ENCODE results near the gene GLTP.

GLTP gene

DNA sequence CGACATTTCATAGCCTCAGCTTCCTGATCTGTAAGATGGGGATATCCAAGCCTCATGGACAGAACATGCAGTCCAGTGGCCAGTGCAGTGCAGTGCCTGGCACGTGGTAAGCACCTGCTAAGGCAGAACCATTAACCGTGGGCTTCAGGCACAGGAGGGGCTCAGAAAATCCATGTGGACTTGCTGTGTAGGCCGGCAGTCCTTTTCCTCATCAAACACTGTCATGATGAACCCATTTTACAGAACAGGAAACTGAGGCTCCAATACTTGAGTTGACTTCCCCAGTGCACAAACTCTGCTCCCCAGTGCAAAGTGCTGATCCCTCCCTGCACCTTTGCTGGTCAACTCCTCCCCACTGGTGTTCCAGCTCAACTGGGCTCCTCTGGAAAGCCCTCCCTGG is 65.1 kb downstream of the GLTP start:
- no peaks in the 10 kb centered on the region for H3K4me1 ChIP-seq (ENCODE audit: control insufficient read depth, insufficient read depth, low read length)
- H3K9me3 ChIP-seq (ENCODE audit: control insufficient read depth, insufficient read depth, low read length) = no peaks in the 10 kb centered on the region
- H3K9ac ChIP-seq (ENCODE audit: low read depth, low read length) = no peak overlapping the region
- no peak overlapping the region for H3K4me3 ChIP-seq (ENCODE audit: low read depth, low read length)
- H3K36me3 ChIP-seq (ENCODE audit: control insufficient read depth, insufficient read depth, low read length) = peaks cover 7% of the 10 kb centered on the region
- no peaks in the 10 kb centered on the region for H3K27me3 ChIP-seq (ENCODE audit: control insufficient read depth, insufficient read depth, low read length)

- Histone ChIP-seq H3K4me1 (ENCODE audit: control insufficient read depth, insufficient read depth, low read length) (no peaks in the 10 kb centered on the region), H3K9me3 (ENCODE audit: control insufficient read depth, insufficient read depth, low read length) (no peaks in the 10 kb centered on the region), H3K36me3 (ENCODE audit: control insufficient read depth, insufficient read depth, low read length) (peaks cover 7% of the 10 kb centered on the region)
Observed at GRCh38 chr12:109814600-109815150, 65.7 kb downstream of the GLTP start.

DNA sequence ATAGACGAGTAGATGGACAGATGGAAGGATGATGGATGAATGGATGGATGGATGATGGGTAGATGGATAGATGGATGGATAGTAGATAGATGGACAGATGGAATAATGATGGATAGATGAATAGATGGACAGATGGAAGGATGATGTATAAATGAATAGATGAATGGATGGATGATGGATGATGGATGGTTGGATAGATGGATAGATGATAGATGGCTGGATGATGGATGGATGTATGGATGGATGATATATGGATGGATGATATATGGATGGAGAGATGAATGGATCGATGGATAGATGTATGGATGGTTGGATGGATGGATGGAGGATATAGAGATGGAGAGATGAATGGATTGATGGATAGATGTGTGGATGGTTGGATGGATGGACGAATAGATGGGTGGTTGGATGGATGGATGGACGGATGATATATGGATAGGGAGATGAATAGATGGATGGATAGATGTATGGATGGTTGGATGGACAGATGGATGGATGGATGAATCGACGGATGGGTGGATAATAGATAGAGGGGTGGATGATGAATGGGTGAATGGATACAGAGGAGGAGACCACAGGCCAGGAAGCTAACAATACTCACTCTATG is 66.4 kb downstream of the GLTP start:
- no peaks in the 10 kb centered on the region for H3K4me1 ChIP-seq (ENCODE audit: control insufficient read depth, insufficient read depth, low read length)
- H3K4me3 ChIP-seq (ENCODE audit: low read depth, low read length) = no peak overlapping the region
- no peaks in the 10 kb centered on the region for H3K9me3 ChIP-seq (ENCODE audit: control insufficient read depth, insufficient read depth, low read length)
- peaks cover 7% of the 10 kb centered on the region for H3K36me3 ChIP-seq (ENCODE audit: control insufficient read depth, insufficient read depth, low read length)
- H3K27me3 ChIP-seq (ENCODE audit: control insufficient read depth, insufficient read depth, low read length) = no peaks in the 10 kb centered on the region
- H3K9ac ChIP-seq (ENCODE audit: low read depth, low read length) = no peak overlapping the region

More at GRCh38 chr12:109814600-109815150, 65.7 kb downstream of the GLTP start:
- Histone ChIP-seq H3K27me3 (ENCODE audit: control insufficient read depth, insufficient read depth, low read length) (no peaks in the 10 kb centered on the region), H3K9ac (ENCODE audit: low read depth, low read length) (no peak overlapping the region), H3K4me3 (ENCODE audit: low read depth, low read length) (no peak overlapping the region)

GRCh38 chr12:109811624-109811995 is 68.7 kb downstream of the GLTP start:
- H3K27me3 ChIP-seq (ENCODE audit: control insufficient read depth, insufficient read depth, low read length) = no peaks in the 10 kb centered on the region
- no peaks in the 10 kb centered on the region for H3K9me3 ChIP-seq (ENCODE audit: control insufficient read depth, insufficient read depth, low read length)
- peaks cover 7% of the 10 kb centered on the region for H3K36me3 ChIP-seq (ENCODE audit: control insufficient read depth, insufficient read depth, low read length)
- H3K4me3 ChIP-seq (ENCODE audit: low read depth, low read length) = no peak overlapping the region
- no peaks in the 10 kb centered on the region for H3K4me1 ChIP-seq (ENCODE audit: control insufficient read depth, insufficient read depth, low read length)
- peak overlapping the region; percentile 32 for H3K9ac ChIP-seq (ENCODE audit: low read depth, low read length)

DNA sequence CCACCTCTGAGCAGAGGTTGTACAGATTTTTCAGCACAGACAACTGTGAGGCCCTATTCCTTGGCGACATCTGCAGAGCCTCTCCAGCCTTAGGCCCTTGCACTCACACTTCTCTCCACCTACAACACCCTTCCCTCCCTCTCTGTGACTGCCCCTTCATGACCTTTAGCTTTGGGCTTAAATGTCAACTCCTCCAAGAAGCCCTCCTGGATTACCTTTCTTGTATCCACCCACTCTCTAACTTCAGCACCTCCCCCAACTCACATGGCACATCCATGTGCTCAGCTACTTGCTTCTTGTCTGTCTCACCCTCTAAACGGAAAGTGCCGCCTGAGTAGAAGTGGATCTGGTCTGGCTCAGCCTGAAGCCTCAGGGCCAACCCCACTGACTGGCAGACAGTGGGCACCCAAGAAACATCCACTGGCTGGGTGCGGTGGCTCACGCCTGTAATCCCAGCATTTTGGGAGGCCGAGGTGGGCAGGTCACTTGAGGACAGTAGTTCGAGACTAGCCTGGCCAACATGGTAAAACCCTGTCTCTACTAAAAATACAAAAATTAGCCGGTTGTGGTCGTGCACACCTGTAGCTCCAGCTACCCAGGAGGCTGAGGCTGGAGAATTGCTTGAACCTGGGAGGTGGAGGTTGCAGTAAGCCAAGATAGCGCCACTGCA is 69.3 kb downstream of the GLTP start:
- Histone ChIP-seq H3K4me1 (ENCODE audit: control insufficient read depth, insufficient read depth, low read length) (no peaks in the 10 kb centered on the region), H3K4me3 (ENCODE audit: low read depth, low read length) (no peak overlapping the region), H3K9ac (ENCODE audit: low read depth, low read length) (no peak overlapping the region), H3K36me3 (ENCODE audit: control insufficient read depth, insufficient read depth, low read length) (peaks cover 7% of the 10 kb centered on the region), H3K9me3 (ENCODE audit: control insufficient read depth, insufficient read depth, low read length) (no peaks in the 10 kb centered on the region), H3K27me3 (ENCODE audit: control insufficient read depth, insufficient read depth, low read length) (no peaks in the 10 kb centered on the region)

DNA sequence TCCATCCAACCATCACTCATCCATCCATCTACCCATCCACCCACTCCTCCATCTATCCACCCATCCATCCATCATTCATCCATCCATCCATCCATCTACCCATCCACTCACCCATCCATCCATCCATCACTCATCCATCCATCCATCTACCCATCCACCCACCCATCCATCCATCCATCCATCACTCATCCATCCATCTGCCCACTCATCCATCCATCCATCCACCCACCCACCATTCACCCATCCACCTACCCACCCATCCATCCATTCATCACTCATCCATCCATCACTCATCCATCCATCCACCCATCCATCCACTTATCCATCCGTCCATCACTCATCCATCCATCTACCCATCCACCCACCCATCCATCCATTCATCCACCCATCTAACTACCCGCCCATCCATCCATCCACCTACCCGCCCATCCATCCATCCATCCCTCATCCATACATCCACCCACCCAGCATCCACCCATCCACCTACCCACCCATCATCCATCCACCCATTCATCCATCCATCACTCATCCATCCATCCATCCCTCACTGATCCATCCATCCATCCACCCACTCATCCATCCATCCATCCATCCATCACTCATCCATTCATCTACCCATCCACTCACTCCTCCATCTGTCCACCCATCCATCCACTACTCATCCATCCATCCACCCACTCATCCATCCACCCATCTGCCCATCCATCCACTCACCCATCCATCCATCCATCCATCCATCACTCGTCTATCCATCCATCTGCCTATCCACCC is 71.3 kb downstream of the GLTP start:
- Histone ChIP-seq H3K36me3 (ENCODE audit: control insufficient read depth, insufficient read depth, low read length) (peaks cover 5% of the 10 kb centered on the region), H3K9me3 (ENCODE audit: control insufficient read depth, insufficient read depth, low read length) (no peaks in the 10 kb centered on the region), H3K4me1 (ENCODE audit: control insufficient read depth, insufficient read depth, low read length) (no peaks in the 10 kb centered on the region), H3K27me3 (ENCODE audit: control insufficient read depth, insufficient read depth, low read length) (no peaks in the 10 kb centered on the region), H3K4me3 (ENCODE audit: low read depth, low read length) (no peak overlapping the region), H3K9ac (ENCODE audit: low read depth, low read length) (no peak overlapping the region)

DNA sequence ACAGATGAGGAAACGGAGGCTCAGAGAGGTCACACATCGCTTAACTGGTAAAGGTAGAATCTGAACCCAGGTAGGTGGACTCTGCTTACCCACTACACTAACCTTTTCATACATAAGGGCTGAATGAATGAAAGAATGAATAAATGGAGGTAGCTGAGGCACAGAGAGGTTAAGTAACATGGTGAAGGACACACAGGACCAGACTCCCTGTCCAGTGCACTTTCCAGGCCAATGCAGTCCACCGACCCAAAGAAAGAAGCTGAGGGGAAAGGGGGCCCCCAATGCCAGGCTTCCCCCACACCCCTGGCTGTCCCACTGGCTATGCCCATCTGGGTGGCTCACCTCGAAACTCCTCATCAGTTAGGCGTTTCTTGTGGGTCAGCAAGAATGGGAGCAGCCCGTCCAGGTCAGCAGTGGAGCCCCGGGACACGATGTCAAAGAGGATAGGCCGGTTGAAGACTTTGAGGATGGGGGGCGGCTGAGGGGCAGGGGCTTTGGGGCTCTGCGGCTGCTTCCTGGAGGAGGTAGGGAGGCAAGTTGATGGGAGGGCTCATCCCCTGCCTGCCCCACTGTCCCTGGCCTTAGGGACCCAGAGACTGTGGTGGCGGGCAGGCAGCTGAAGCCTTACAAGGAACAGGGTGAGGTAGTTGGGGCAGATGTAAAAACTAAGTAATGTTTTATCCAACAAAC is 72.2 kb downstream of the GLTP start:
- Histone ChIP-seq H3K4me1 (ENCODE audit: control insufficient read depth, insufficient read depth, low read length) (no peaks in the 10 kb centered on the region), H3K27me3 (ENCODE audit: control insufficient read depth, insufficient read depth, low read length) (no peaks in the 10 kb centered on the region), H3K9ac (ENCODE audit: low read depth, low read length) (no peak overlapping the region), H3K4me3 (ENCODE audit: low read depth, low read length) (no peak overlapping the region), H3K9me3 (ENCODE audit: control insufficient read depth, insufficient read depth, low read length) (no peaks in the 10 kb centered on the region), H3K36me3 (ENCODE audit: control insufficient read depth, insufficient read depth, low read length) (no peaks in the 10 kb centered on the region)

DNA sequence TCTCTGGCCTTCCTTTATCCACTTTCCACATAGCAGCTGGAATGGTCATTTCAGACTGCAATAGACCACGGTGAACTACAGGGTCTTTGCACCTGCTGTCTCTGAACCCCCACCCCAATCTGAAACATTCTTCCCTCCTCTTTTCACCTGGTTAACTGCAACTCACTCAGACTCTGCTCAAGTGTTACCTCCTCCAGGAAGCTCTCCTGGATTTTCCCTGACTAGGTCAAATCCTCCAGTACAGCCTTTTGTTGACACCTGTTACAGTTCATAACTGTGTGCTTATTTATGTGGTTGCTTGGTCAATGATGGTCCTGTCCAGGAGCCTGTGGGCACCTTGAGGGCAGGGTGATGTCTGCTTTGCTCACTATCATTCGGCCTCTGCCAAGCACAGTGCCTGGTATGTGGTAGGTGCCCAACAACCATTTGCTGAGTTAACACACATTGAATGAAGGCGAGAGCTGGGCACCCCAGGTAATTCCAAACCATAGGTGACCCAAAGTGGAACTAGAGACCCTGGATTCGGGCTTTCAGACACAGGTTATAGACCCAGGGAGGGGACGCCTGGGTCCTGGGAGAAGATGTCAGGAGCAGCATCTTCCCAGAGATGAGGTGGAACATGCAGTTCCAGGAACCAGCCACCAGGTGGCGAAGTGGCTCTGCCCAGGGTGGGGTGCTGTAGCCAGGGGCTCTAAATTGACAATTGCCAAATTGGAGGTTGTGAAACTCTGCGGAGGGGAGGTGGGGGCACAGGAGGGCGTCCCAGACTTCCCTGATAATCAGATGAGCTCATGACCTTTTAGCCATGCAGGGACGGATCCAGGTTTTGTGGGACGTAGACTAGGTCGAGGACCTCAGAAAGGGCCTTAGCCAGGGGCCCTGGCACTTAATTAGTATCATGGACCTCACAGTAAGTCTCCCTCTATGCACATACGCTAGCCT is 75.2 kb downstream of the GLTP start:
- H3K4me3 ChIP-seq (ENCODE audit: low read depth, low read length) = no peak overlapping the region
- no peaks in the 10 kb centered on the region for H3K4me1 ChIP-seq (ENCODE audit: control insufficient read depth, insufficient read depth, low read length)
- no peaks in the 10 kb centered on the region for H3K27me3 ChIP-seq (ENCODE audit: control insufficient read depth, insufficient read depth, low read length)
- H3K36me3 ChIP-seq (ENCODE audit: control insufficient read depth, insufficient read depth, low read length) = no peaks in the 10 kb centered on the region
- H3K9me3 ChIP-seq (ENCODE audit: control insufficient read depth, insufficient read depth, low read length) = no peaks in the 10 kb centered on the region
- no peak overlapping the region for H3K9ac ChIP-seq (ENCODE audit: low read depth, low read length)

DNA sequence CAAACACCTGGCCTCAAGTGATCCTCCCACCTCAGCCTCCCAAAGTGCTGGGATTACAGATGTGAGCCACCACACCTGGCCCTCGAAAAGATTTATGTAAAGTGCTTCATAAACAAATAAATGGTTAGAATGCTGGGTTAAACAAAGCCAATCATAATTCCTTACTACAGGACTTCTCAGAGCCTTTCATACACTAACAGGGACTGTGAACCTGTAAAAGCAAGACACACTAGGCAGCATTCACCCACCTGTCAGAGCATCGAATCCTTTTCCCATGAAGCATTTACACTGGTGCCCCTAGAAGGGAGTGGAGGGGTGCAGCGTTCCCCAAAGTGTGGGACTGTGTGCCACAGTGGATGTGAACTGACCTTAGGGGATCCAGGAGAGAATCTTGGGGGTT is 76.7 kb downstream of the GLTP start:
- Histone ChIP-seq H3K9me3 (ENCODE audit: control insufficient read depth, insufficient read depth, low read length) (no peaks in the 10 kb centered on the region), H3K4me3 (ENCODE audit: low read depth, low read length) (no peak overlapping the region), H3K36me3 (ENCODE audit: control insufficient read depth, insufficient read depth, low read length) (no peaks in the 10 kb centered on the region), H3K9ac (ENCODE audit: low read depth, low read length) (no peak overlapping the region), H3K4me1 (ENCODE audit: control insufficient read depth, insufficient read depth, low read length) (no peaks in the 10 kb centered on the region), H3K27me3 (ENCODE audit: control insufficient read depth, insufficient read depth, low read length) (no peaks in the 10 kb centered on the region)

DNA sequence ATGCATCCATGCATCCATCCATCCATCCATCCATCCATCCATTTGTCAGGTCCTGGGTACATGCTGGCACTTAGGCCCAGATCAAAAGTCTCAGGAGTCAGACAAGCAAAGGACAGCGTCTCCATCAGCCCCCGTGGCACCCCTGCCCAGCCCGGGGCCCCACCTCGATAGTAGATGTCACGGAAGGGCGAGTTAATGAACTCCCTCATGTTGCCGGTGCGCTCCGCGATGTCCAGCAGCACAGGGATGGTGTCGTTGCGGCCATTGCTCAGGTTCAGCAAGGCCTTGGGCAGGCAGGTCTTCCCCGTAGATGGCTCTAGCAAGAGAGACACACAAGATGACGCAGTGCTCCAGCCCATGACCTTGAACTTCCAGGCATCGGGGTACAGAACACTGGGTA is 77.5 kb downstream of the GLTP start:
- Histone ChIP-seq H3K9me3 (ENCODE audit: control insufficient read depth, insufficient read depth, low read length) (no peaks in the 10 kb centered on the region), H3K9ac (ENCODE audit: low read depth, low read length) (no peak overlapping the region), H3K36me3 (ENCODE audit: control insufficient read depth, insufficient read depth, low read length) (no peaks in the 10 kb centered on the region), H3K4me1 (ENCODE audit: control insufficient read depth, insufficient read depth, low read length) (no peaks in the 10 kb centered on the region), H3K4me3 (ENCODE audit: low read depth, low read length) (no peak overlapping the region), H3K27me3 (ENCODE audit: control insufficient read depth, insufficient read depth, low read length) (no peaks in the 10 kb centered on the region)
